Stomach smooth muscle (tissue), 2 donors: ENCODE data around the gene ELMO1.

Experiments
- H3K27ac ChIP-seq: one replicate; pipeline ENCODE4 v1.7.0; 2013; ENCODE audit warnings: mild to moderate bottlenecking, low read length, inconsistent platforms
- H3K27me3 ChIP-seq, 2 donors: one replicate each; pipeline ENCODE4 v1.7.0; 2013; ENCODE audit warnings: low read length in 2 of 2; ENCODE audit not compliant: insufficient read depth in 2 of 2, control insufficient read depth in 1 of 2
- H3K36me3 ChIP-seq, 2 donors: one replicate each; pipeline ENCODE4 v1.7.0; 2013; ENCODE audit warnings: low read length in 2 of 2; ENCODE audit not compliant: control insufficient read depth in 2 of 2, insufficient read depth in 2 of 2
- H3K4me1 ChIP-seq: one replicate; pipeline ENCODE4 v1.7.0; 2013; ENCODE audit warnings: low read length; ENCODE audit not compliant: control insufficient read depth, insufficient read depth
- H3K4me3 ChIP-seq, 2 donors: one replicate each; pipeline ENCODE4 v1.7.0; 2013; ENCODE audit warnings: low read length in 2 of 2
- H3K9ac ChIP-seq, 2 donors: one replicate each; pipeline ENCODE4 v1.7.0; 2013; ENCODE audit warnings: low read length in 2 of 2, mild to moderate bottlenecking in 1 of 2
- H3K9me3 ChIP-seq, 2 donors: one replicate each; pipeline ENCODE4 v1.7.0; 2013; ENCODE audit warnings: low read length in 2 of 2; ENCODE audit not compliant: control insufficient read depth in 2 of 2
- donor health status: healthy.
- donor health status: Pancreatic carcinoma.

Gene ELMO1

DNA sequence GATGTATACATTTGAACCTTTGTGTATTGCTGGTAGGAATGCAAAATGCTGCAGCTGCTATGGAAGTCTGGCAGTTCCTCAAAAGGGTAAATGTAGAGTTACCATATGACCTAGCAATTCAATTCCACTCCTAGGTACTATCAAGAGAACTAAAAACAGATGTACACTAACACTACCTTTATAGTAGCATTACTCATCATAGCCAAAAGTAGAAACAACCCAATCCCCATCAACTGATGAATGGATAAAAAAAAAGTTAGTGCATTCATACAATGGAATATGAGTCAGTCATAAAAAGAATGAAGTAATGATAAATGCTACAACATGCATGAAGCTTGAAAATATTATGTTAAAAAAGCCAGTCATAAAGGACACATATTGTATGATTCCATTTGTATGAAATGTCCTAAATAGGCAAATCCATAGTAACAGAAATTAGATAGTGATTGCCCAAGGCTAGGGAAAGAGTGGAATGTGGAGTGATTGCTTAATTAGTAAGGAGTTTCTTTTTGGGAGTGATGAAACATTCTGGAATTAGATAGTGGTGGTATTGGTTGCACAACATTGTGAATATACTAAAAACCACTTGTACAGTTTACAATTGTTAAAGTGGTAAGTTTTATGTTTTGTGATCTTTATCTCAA, 628.0 kb downstream of the ELMO1 start:
- Histone ChIP-seq H3K27ac (no peak overlapping the region), H3K4me3 (no peak overlapping the region), H3K4me1 (no peaks in the 10 kb centered on the region), H3K9ac (no peak overlapping the region), H3K36me3 (no peaks in the 10 kb centered on the region), H3K27me3 (no peaks in the 10 kb centered on the region), H3K9me3 (no peaks in the 10 kb centered on the region)

GRCh38 chr7:36819639-36820038, 629.0 kb downstream of the ELMO1 start:
- Histone ChIP-seq H3K36me3 (no peaks in the 10 kb centered on the region), H3K9ac (no peak overlapping the region)

GRCh38 chr7:36814311-36814710, 634.4 kb downstream of the ELMO1 start:
- H3K4me1 ChIP-seq, result no peaks in the 10 kb centered on the region
- H3K27ac ChIP-seq, result no peak overlapping the region
- H3K36me3 ChIP-seq, result no peaks in the 10 kb centered on the region
- H3K4me3 ChIP-seq, result no peak overlapping the region
- H3K9ac ChIP-seq, result no peak overlapping the region
- no peaks in the 10 kb centered on the region for H3K27me3 ChIP-seq
- H3K9me3 ChIP-seq, result no peaks in the 10 kb centered on the region

More at GRCh38 chr7:36819639-36820038, 629.0 kb downstream of the ELMO1 start:
- H3K9me3 ChIP-seq, result no peaks in the 10 kb centered on the region
- no peaks in the 10 kb centered on the region for H3K4me1 ChIP-seq
- no peak overlapping the region for H3K27ac ChIP-seq
- no peak overlapping the region for H3K4me3 ChIP-seq
- H3K27me3 ChIP-seq, result no peaks in the 10 kb centered on the region

- Histone ChIP-seq H3K9ac (no peak overlapping the region), H3K27me3 (no peaks in the 10 kb centered on the region), H3K4me1 (no peaks in the 10 kb centered on the region), H3K36me3 (no peaks in the 10 kb centered on the region), H3K9me3 (no peaks in the 10 kb centered on the region), H3K27ac (no peak overlapping the region), H3K4me3 (no peak overlapping the region)
Measured at GRCh38 chr7:36811807-36812206, 636.9 kb downstream of the ELMO1 start.

DNA sequence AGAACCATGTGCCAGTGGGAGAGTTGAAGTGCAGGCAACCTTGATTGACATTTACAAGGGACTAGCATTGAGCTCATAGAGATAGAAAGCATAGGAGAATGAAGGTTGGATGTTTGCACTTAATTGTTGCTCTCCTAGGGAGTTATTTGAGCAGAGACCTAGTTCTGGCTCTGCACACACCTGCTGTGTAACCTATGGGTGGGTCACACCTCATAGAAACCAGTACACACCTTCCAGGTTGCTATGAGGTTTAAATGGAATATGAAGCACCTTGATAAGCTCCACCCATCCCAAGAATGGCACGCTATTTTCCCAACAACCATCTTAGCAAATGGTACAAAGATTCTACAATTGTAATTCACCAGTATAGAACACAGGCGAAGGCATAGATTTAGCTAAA, 638.2 kb downstream of the ELMO1 start:
- H3K27me3 ChIP-seq, result no peaks in the 10 kb centered on the region
- no peak overlapping the region for H3K27ac ChIP-seq
- no peaks in the 10 kb centered on the region for H3K9me3 ChIP-seq
- no peaks in the 10 kb centered on the region for H3K36me3 ChIP-seq
- no peak overlapping the region for H3K9ac ChIP-seq
- H3K4me3 ChIP-seq, result no peak overlapping the region
- no peaks in the 10 kb centered on the region for H3K4me1 ChIP-seq

DNA sequence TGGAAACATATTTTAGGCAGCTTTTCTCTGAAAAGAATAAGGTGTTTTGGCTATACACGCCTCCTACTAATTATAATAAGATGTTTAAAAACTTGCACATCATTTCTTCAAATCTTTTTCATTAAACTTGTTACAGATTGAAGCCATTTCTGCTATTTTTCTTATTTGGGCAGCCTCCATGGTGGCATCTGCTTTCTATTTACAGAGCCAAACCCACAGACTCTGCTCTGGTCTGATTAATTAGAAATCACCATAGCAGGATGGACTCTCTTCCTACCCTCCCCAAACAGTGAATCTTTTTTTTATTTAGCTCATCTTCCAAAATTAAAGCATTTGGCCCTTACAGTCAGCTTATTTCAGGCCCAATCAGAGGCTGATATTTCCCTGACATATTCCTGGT, 638.6 kb downstream of the ELMO1 start:
- no peaks in the 10 kb centered on the region for H3K4me1 ChIP-seq
- no peaks in the 10 kb centered on the region for H3K36me3 ChIP-seq
- no peak overlapping the region for H3K4me3 ChIP-seq

DNA sequence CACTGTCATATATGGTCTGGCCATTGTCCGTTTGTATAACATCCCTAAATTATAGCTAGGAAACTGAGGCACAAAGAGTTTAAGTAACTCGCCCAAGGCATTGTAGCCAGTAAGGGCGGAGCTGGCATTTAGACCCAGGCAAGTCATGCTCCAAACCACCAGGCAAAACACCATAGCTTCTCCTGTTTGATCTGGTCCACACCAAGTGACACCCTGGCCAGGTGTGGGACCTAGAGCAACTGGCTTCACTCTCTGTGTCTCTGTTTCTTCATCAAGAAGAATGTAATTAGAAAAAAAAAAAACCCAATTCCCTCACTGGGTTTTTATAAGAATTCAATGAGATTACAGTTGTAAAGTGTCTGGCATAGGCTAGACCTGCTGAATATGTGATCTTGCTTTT, 639.2 kb downstream of the ELMO1 start:
- Histone ChIP-seq H3K4me1 (no peaks in the 10 kb centered on the region), H3K27me3 (no peaks in the 10 kb centered on the region), H3K36me3 (no peaks in the 10 kb centered on the region), H3K9me3 (no peaks in the 10 kb centered on the region), H3K27ac (no peak overlapping the region), H3K4me3 (no peak overlapping the region), H3K9ac (no peak overlapping the region)

More for the DNA sequence above, 638.6 kb downstream of the ELMO1 start:
- Histone ChIP-seq H3K9ac (no peak overlapping the region), H3K27me3 (no peaks in the 10 kb centered on the region), H3K27ac (no peak overlapping the region), H3K9me3 (no peaks in the 10 kb centered on the region)

- Histone ChIP-seq H3K4me3 (no peak overlapping the region), H3K36me3 (no peaks in the 10 kb centered on the region), H3K9me3 (no peaks in the 10 kb centered on the region), H3K4me1 (no peaks in the 10 kb centered on the region), H3K9ac (no peak overlapping the region), H3K27me3 (no peaks in the 10 kb centered on the region), H3K27ac (no peak overlapping the region)
Measured at GRCh38 chr7:36809086-36809485, 639.6 kb downstream of the ELMO1 start.

DNA sequence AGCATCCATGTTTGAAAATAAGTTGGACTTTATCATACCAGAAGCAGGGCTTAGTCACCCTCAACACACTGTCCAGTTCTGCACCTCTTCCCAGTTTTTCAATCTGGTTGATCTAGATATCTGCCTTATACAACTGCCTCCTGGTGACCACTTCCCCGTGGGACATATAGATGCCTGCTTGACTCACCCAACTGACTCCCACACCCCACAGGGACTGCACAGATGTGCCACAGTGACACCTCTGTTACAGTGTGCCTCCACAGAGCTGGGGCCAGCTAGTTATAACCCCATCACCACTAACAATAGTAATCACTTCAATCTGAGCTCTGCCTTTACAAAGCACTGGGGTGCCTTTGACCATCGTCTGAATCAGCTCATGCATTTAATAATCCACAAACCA, 641.8 kb downstream of the ELMO1 start:
- Histone ChIP-seq H3K27me3 (no peaks in the 10 kb centered on the region), H3K4me1 (no peaks in the 10 kb centered on the region), H3K36me3 (no peaks in the 10 kb centered on the region), H3K9me3 (no peaks in the 10 kb centered on the region), H3K9ac (no peak overlapping the region), H3K27ac (no peak overlapping the region), H3K4me3 (no peak overlapping the region)
